ENCODE data around the gene ICAM2.
"Not testable (repeated sequence)": the region's sequence is repeated elsewhere in the genome, so short reads cannot be mapped to it uniquely, and the experiment has no call there.

Gene ICAM2

DNA sequence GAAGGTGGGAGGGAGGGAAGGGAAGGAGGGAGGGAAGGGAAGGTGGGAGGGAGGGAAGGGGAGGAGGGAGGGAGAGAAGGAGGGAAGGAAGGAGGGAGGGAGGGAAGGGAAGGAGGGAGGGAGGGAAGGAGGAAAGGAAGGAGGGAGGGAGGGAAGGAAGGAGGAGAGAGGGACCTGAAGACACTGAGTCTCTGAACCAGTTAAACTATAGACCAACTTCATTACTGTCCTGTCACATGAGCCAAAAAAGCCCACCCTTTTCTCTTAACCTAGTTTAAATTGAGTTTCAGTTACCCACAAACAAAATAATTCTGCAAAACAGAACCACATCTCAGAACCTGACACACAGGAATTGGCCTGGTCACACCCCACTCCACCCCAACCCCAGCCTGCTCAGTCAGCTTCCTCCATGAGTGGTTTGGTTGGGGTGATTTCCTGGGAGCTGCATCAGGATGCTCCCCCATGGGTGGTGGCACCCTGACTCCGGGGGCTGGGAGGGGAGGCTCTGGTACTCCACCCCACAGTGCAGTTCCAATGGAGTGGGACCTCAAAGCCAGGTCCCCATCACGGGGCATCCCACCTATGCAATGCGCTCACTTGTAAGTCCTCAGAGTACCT is 27.0 kb downstream of the ICAM2 start:
- no peak for DNase-seq

- DNase-seq: no peak
Observed at GRCh38 chr17:63991611-63992010, 28.8 kb downstream of the ICAM2 start.

GRCh38 chr17:63989622-63990345 is 30.6 kb downstream of the ICAM2 start:
- DNase-seq: no peak

GRCh38 chr17:63988741-63989621 is 31.5 kb downstream of the ICAM2 start:
- no peak for DNase-seq

GRCh38 chr17:63988127-63988478 is 32.3 kb downstream of the ICAM2 start:
- no peak for DNase-seq

DNA sequence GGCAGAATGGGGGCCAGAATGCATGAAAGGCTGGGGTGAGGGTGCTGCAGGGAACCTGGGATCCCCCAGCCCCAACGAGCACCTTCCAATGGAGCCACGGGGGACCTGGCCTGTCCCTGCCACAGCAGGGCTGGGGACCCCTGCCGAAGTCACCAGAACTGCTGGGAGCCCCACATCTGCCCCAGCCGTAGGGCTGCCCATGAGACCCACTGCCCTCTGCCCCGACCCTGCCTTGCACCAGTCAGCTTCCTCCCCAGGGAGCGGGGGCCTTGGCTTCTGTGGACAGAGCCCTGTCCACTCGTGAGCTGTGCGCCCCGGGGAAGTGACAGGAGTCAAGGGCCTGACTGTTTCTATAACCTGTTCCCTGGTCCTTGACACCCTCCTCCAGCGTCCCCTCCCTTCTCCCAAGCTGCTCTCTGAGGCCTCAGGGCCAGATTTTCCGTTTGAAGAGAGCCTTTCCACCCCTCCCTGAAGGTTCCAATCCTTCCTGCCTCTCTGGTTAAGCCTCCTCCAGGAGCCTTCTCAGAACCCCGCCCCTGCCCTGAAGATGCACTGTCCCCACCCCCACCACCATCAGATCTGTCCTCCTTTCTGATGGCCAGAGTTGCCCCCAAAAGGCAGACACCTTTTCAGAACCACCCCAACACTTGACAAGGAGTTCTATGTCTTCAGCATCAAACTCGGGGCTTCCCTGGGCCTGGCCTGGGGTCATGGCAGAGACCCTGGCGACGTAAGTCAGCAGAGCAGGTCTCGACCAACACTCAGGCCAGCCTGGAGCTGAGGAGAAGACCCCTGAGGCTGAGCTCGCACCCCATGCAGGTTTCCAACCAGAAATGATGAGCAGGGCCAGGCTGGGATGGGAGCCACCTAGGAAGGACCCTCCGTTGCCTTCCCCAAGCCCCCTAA is 33.0 kb downstream of the ICAM2 start:
- no peak for DNase-seq

GRCh38 chr17:63986821-63987220 is 33.6 kb downstream of the ICAM2 start:
- DNase-seq: no peak

DNA sequence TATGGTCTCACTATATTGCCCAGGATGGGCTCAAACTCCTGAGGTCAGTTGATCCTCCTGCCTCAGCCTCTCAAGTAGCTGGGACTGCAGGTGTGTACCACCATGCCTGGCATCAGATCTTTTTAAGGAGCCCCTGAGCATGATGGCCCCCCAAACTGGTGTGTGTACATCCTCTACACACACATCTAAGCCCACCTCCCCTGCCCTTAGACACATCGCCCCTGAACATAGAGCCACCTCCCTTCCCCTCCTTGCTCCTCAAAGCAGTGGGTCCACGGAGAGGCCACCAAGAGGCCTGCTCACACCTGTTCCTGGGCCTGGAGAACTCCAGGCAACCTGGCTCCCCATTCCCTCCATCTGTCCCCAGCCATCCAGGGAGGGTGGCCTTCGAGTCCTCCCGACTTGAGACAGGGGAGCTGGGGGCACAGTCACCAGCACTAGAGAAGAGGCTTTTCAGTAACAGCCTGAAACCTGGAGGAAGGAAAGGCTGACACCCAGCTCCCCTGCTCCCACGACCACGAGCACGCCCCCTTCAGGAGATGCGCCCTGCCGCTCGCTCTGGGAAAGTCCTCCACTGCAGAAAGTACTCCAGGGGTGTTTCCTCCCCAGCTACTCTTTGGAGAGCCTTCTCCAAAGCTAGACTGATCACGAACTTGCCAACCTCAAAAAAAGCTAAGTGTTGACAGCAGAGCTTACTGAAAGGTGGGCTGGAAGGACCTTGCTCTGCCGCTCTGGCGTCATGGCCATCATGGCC is 34.9 kb downstream of the ICAM2 start:
- DNase-seq: no peak

GRCh38 chr17:63984651-63985386 is 35.6 kb downstream of the ICAM2 start:
- DNase-seq: peak; percentile 45 to 54

- DNase-seq: no peak
Observed at GRCh38 chr17:63984236-63984635, 36.2 kb downstream of the ICAM2 start.

DNA sequence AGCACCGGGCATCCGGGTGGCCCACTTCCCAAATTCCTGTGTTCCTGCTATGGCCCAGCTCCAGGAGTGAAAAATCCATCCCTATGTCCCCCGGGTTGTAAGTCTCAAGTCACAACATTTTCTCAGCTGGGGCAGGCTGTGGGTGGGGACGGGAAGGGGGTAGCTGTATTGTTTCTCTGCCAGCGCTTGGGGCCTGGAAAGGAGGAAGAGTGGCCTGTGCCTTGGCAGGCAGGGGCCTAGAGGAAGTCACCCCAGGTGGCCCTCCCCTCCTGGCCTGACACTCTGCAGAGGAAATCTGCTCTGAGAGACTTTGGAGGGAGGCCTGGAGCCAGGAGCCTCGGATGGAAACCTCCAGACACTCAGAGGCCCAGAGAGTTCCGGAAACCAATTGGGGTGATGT is 37.1 kb downstream of the ICAM2 start:
- DNase-seq: no peak

GRCh38 chr17:63982641-63983040 is 37.8 kb downstream of the ICAM2 start:
- not testable (repeated sequence) for DNase-seq

- DNase-seq: no peak
Observed at GRCh38 chr17:63978272-63979200, 41.9 kb downstream of the ICAM2 start.

- no peak for DNase-seq
Observed at GRCh38 chr17:63976702-63977101, 43.7 kb downstream of the ICAM2 start.

GRCh38 chr17:63975541-63976092 is 44.8 kb downstream of the ICAM2 start:
- DNase-seq: no peak

- DNase-seq: no peak
Observed at GRCh38 chr17:63974594-63975192, 45.7 kb downstream of the ICAM2 start.

DNA sequence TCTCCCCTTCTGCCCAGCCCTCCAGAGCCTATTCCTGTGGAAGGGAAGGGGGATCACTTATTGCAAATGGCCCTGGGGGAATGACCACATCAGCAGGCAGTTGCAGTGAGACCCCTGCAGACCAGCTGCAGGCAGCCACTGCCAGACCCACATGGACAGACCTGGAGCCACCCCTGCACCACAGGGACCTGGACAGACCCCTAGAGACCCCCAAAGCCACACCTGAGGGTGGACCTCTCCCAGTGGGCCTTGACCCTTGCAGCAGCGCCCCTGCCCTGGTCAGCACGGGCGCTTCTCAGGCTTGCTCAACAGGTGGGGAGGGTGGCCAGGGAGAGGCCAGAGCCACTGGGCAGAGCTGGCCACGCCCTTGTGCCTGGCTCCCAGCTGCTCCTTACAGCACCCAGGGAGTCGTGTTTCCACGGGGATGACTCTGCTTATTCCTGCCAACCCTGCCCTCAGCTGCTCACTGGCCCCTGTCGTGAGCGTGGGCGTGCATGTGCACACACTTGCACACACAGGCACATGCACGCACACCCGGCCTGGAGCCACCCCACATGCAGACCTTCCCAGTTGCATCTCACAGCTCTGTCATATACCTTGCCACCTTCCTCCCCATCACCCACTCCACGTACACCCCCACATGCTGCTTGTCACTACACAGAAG is 46.4 kb downstream of the ICAM2 start:
- no peak for DNase-seq

- no peak for DNase-seq
Observed at GRCh38 chr17:63973247-63973646, 47.2 kb downstream of the ICAM2 start.

- DNase-seq: no peak
Observed at GRCh38 chr17:63972796-63973195, 47.6 kb downstream of the ICAM2 start, which contains the start of gene SCN4A. SCN4A (minus strand) TSS chr17:63972918; CDS start chr17:63972841, 77 bp downstream.

Measured in stimulated activated CD4-positive, alpha-beta T cell treated with anti-CD3 and anti-CD28 coated beads, Interleukin-2, amount 100 ng/mL, for 24 hours (primary cell).